Adrenal gland (tissue), 5 donors: ENCODE results near the gene IL31.

Source experiments
- CTCF ChIP-seq, 6 experiments: fragments of 450-650 bp in 4 of 6; fragments of 200-600 bp in 2 of 6; sonication (generic) in 1 of 6; IDR thresholded peaks; 1 replicate in 5 of 6; 2 replicates in 1 of 6; pipeline versions ENCODE4 v1.5.1 to v1.8.0; 2016 to 2021; ENCODE audit warnings: antibody characterized with exemption in 6 of 6, mild to moderate bottlenecking in 2 of 6, moderate library complexity in 1 of 6
- POLR2A ChIP-seq, 2 donors: fragments of 450-650 bp; IDR thresholded peaks; one replicate each; pipeline ENCODE4 v1.6.1; 2017; ENCODE audit warnings: antibody characterized with exemption in 2 of 2, mild to moderate bottlenecking in 2 of 2, moderate library complexity in 1 of 2
- donor health status: DM: no; HTN: no; CAD: no.

DNA sequence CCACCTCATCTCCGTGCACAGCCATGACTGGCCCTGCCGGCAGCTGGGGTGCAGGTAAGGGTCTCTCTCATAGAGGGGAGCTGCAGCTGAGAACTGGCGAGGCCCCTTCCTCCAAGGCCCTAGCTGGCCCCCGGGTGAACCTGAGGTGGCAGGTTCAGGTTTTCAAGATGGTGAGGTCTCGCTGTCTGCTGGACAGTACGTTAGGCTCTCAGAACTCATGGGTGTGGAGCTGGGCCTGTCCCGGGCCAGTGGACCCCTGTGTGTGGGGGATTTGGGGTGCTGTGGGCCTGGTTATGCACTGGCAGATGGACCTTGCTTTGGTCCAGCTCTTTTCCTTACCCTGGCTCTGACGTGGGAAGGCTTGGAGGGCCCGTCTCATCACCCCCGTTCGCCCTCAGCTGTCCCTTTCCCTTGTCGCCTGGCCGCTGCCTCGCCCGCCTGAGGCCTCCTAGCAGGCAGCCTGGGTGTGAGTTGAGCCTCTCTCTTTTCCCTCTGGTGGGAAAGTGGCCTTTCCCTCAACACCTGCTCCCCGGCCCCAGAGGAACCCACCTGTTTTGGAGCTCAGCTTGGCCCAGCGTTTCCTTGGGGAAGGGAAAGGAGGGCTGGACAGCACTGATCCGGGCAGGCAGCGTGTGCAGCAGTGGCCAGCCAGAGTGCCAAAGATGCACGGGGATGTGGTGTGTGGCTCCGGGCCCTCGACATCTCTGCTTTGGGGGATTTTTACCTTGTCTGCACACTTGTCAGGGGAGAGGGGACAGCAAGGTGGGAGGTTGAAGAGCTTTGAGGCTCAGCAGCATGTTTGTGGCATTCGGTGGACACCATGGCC is 28.3 kb downstream of the IL31 start:
- TF ChIP-seq CTCF (IDR thresholded peaks at IDR 0.05) (no peak), POLR2A (IDR thresholded peaks at IDR 0.05) (no peak)
